OCI-LY3 (cell line): Measurements from ENCODE around the gene ADAMTS2.

Experiments
- H2AFZ ChIP-seq: fragments of 200-600, 300-600 bp; shearing (Covaris generic); 2 replicates; pipeline ENCODE4 v1.6.0; 2014; ENCODE audit warnings: antibody characterized with exemption, low read depth, low read length
- H3K27ac ChIP-seq: fragments of 200-600, 300-600 bp; sonication (generic); 2 replicates; pipeline ENCODE4 v1.5.1; 2014; ENCODE audit warnings: mild to moderate bottlenecking, low read length, moderate library complexity, mixed read lengths
- H3K27me3 ChIP-seq: fragments of 200-600, 300-600 bp; sonication (generic); 2 replicates; pipeline ENCODE4 v1.6.1; 2014; ENCODE audit warnings: low read depth, low read length, mixed read lengths
- H3K36me3 ChIP-seq: fragments of 200-600, 300-600 bp; sonication (generic); replicated peaks from 2 replicates; pipeline ENCODE3; 2014; ENCODE audit warnings: low read depth, low read length, mixed read lengths
- H3K4me1 ChIP-seq: fragments of 300-600, 200-600 bp; sonication (generic); 2 replicates; pipeline ENCODE4 v1.6.1; 2014; ENCODE audit warnings: low read length, mixed read lengths
- H3K4me2 ChIP-seq: fragments of 200-600, 300-600 bp; sonication (generic); 2 replicates; pipeline ENCODE4 v1.6.1; 2014; ENCODE audit warnings: low read length, mixed read lengths
- H3K4me3 ChIP-seq: fragments of 300-600, 200-600 bp; sonication (generic); 2 replicates; pipeline ENCODE4 v1.5.1; 2014; ENCODE audit warnings: antibody characterized with exemption, mild to moderate bottlenecking, low read length, moderate library complexity
- H3K79me2 ChIP-seq: fragments of 300-600, 200-600 bp; shearing (Covaris generic); 2 replicates; pipeline ENCODE4 v1.6.1; 2014; ENCODE audit warnings: mild to moderate bottlenecking, low read length, mixed read lengths
- H3K9ac ChIP-seq: fragments of 300-600, 200-600 bp; shearing (Covaris generic); 2 replicates; pipeline ENCODE4 v1.6.0; 2014; ENCODE audit warnings: mild to moderate bottlenecking, low read length, moderate library complexity
- H3K9me3 ChIP-seq: fragments of 200-600, 300-600 bp; shearing (Covaris generic); 2 replicates; pipeline ENCODE4 v1.6.1; 2014; ENCODE audit warnings: low read length, mixed read lengths; ENCODE audit not compliant: insufficient read depth
- H4K20me1 ChIP-seq: fragments of 200-600, 300-600 bp; sonication (generic); 2 replicates; pipeline ENCODE4 v1.6.1; 2016; ENCODE audit warnings: low read length, mixed read lengths; ENCODE audit not compliant: insufficient read depth
- CTCF ChIP-seq: fragments of 200-600, 300-600 bp; sonication (generic); IDR thresholded peaks from 2 replicates; pipeline ENCODE4 v1.5.1; 2014; ENCODE audit warnings: antibody characterized with exemption, low read length, low read depth
- EZH2phosphoT487 ChIP-seq: fragments of 200-600 bp; shearing (Covaris generic); IDR thresholded peaks from 2 replicates; pipeline ENCODE4 v1.6.1; 2018; ENCODE audit warnings: antibody characterized with exemption, mixed run types, low read depth

The ADAMTS2 gene

GRCh38 chr5:179321206-179321987 lies 23.9 kb downstream of the ADAMTS2 start:
- H3K27me3 ChIP-seq: no peaks in the 10 kb centered on the region
- TF ChIP-seq CTCF: no peak
- TF ChIP-seq EZH2phosphoT487: no peak
- H3K4me3 ChIP-seq: no peak overlapping the region
- H2AFZ ChIP-seq: no peak overlapping the region
- H3K27ac ChIP-seq: no peak overlapping the region
- H3K9me3 ChIP-seq: no peaks in the 10 kb centered on the region
- no peaks in the 10 kb centered on the region for H3K79me2 ChIP-seq
- no peak overlapping the region for H3K4me2 ChIP-seq
- H3K4me1 ChIP-seq: no peaks in the 10 kb centered on the region
- no peaks in the 10 kb centered on the region for H4K20me1 ChIP-seq
- no peaks in the 10 kb centered on the region for H3K36me3 ChIP-seq
- H3K9ac ChIP-seq: no peak overlapping the region

GRCh38 chr5:179319741-179320281 lies 25.4 kb downstream of the ADAMTS2 start:
- Histone ChIP-seq H3K4me3 (no peak overlapping the region), H3K4me2 (no peak overlapping the region), H3K4me1 (no peaks in the 10 kb centered on the region), H3K27me3 (no peaks in the 10 kb centered on the region), H3K9ac (no peak overlapping the region), H4K20me1 (no peaks in the 10 kb centered on the region), H2AFZ (no peak overlapping the region), H3K9me3 (no peaks in the 10 kb centered on the region), H3K79me2 (no peaks in the 10 kb centered on the region), H3K36me3 (no peaks in the 10 kb centered on the region), H3K27ac (no peak overlapping the region)
- TF ChIP-seq CTCF: no peak
- no peak for TF ChIP-seq EZH2phosphoT487

- no peaks in the 10 kb centered on the region for H3K36me3 ChIP-seq
- no peak overlapping the region for H3K4me3 ChIP-seq
- no peak overlapping the region for H3K4me2 ChIP-seq
- H2AFZ ChIP-seq: no peak overlapping the region
- H3K9me3 ChIP-seq: no peaks in the 10 kb centered on the region
- no peaks in the 10 kb centered on the region for H3K27me3 ChIP-seq
- no peaks in the 10 kb centered on the region for H4K20me1 ChIP-seq
- H3K27ac ChIP-seq: no peak overlapping the region
- no peaks in the 10 kb centered on the region for H3K4me1 ChIP-seq
- TF ChIP-seq CTCF (no peak), EZH2phosphoT487 (no peak)
- H3K79me2 ChIP-seq: no peaks in the 10 kb centered on the region
- H3K9ac ChIP-seq: no peak overlapping the region
Measured at GRCh38 chr5:179319123-179319522, 26.1 kb downstream of the ADAMTS2 start.

- no peaks in the 10 kb centered on the region for H3K9me3 ChIP-seq
Measured at GRCh38 chr5:179318221-179318955, 26.9 kb downstream of the ADAMTS2 start.

More at GRCh38 chr5:179318221-179318955, 26.9 kb downstream of the ADAMTS2 start:
- Histone ChIP-seq H2AFZ (no peak overlapping the region), H3K36me3 (no peaks in the 10 kb centered on the region), H3K4me1 (no peaks in the 10 kb centered on the region), H3K4me3 (no peak overlapping the region), H3K79me2 (no peaks in the 10 kb centered on the region), H3K9ac (no peak overlapping the region), H4K20me1 (no peaks in the 10 kb centered on the region), H3K27ac (no peak overlapping the region), H3K4me2 (no peak overlapping the region), H3K27me3 (no peaks in the 10 kb centered on the region)
- no peak for TF ChIP-seq EZH2phosphoT487
- TF ChIP-seq CTCF: no peak
